Sigmoid colon (tissue), 7 donors: Measurements from ENCODE around the gene BGN. TPM values are rescaled to one million over a fixed set of nuclear protein-coding genes. Genes with fewer than 3 reads are reported as not detected.

Experiments used
- DNase-seq: peaks from one replicate; pipeline ENCODE4 v3.0.0-alpha.2; 2019
- H3K27ac ChIP-seq, 4 donors: fragments of 200-600 bp; sonication (generic); one replicate each; pipeline ENCODE4 v1.5.1; 2016 to 2019; ENCODE audit warnings: mild to moderate bottlenecking in 1 of 4
- H3K27me3 ChIP-seq, 3 donors: fragments of 200-600 bp; sonication (generic); one replicate each; pipeline ENCODE4 v1.5.1; 2019; ENCODE audit warnings: mild to moderate bottlenecking in 1 of 3
- H3K36me3 ChIP-seq, 4 donors: fragments of 200-600 bp; sonication (generic); one replicate each; pipeline ENCODE4 v1.5.1; 2016 to 2019
- H3K4me1 ChIP-seq, 4 donors: fragments of 200-600 bp; sonication (generic); one replicate each; pipeline ENCODE4 v1.5.1; 2017 to 2019
- H3K4me3 ChIP-seq, 4 donors: fragments of 200-600 bp; sonication (generic); one replicate each; pipeline ENCODE4 v1.5.1; 2017 to 2019; ENCODE audit warnings: mild to moderate bottlenecking in 2 of 4, moderate library complexity in 1 of 4
- H3K9me3 ChIP-seq, 4 donors: fragments of 200-600 bp in 3 of 4; sonication (generic) in 3 of 4; one replicate each; pipeline versions ENCODE4 v1.5.1 to v1.6.1; 2013 to 2019
- CTCF ChIP-seq, 4 experiments: fragments of 450-650 bp in 3 of 4; fragments of 200-600 bp in 1 of 4; IDR thresholded peaks; one replicate each; pipeline ENCODE4 v1.5.1; 2016 to 2019; ENCODE audit warnings: antibody characterized with exemption in 4 of 4, mild to moderate bottlenecking in 3 of 4, moderate library complexity in 2 of 4
- EP300 ChIP-seq, 4 donors: sonication (generic); formaldehyde crosslinking; IDR thresholded peaks; one replicate each; pipeline ENCODE4 v1.6.1; 2017; ENCODE audit warnings: antibody characterized with exemption in 4 of 4
- POLR2A ChIP-seq, 2 donors: fragments of 450-650 bp; IDR thresholded peaks; one replicate each; pipeline ENCODE4 v1.6.1; 2016; ENCODE audit warnings: antibody characterized with exemption in 2 of 2, mild to moderate bottlenecking in 2 of 2, moderate library complexity in 2 of 2
- POLR2AphosphoS5 ChIP-seq, 4 donors: sonication (generic); formaldehyde crosslinking; IDR thresholded peaks; one replicate each; pipeline ENCODE4 v1.6.1; 2017; ENCODE audit warnings: antibody characterized with exemption in 4 of 4
- WGBS, 2 donors: extraction: QIAGEN DNeasy Blood & Tissue Kit; methylation state at CpG; one replicate each; pipeline ENCODE4 v1.1.7; 2013; 5-methylcytosine and 5-hydroxymethylcytosine counted together
- intact Hi-C: fragments of 100-400 bp; cut with DNase I; formaldehyde crosslinking; loops from one replicate; pipeline ENCODE4 v1.15.1; 2023
- polyA plus RNA-seq, 3 donors: library from polyadenylated mRNA; stranded (reverse); fragments of 200-250 nt; gene quantifications; one replicate each; pipeline ENCODE4 v1.2.3, GENCODE V29; 2013
- total RNA-seq, 4 donors: library from RNA; depleted of rRNA; stranded (reverse); fragments of >200 nt; gene quantifications; one replicate each; pipeline ENCODE4 v1.1.0, GENCODE V29; 2016
- donor health status: healthy with polysubstance abuse.
- donor health status: Bipolar disorder and iron deficiency.
- donor health status: healthy.

Gene BGN
- total and polyA plus RNA-seq, 7 donors, result 1.8 to 181 (median 9.0) TPM

DNA sequence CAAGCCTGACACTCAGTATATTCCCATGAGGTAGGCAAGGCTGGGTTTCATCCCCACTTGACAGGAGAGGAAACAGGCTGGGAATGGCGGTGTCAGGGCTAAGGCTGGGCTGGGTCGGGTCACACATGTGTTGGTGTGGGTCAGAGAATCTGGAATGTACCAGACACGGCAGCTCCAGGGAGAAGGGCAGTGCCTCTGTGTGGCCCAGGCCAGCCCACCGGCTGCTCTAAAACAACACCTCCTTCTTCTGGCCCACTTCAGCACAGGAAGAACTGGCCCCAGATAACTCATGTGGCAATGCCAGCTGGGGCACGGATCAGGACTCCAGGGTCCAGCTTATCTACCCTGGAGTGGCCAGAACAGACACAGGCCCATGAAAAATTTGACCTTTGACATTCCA is 30.7 kb upstream of the BGN start:
- WGBS, 2 donors, result 92 to 95% methylated on average over 5 of the region's 5 CpGs

GRCh38 chrX:153465691-153466380 is 28.9 kb upstream of the BGN start:
- Histone ChIP-seq H3K9me3 (no peaks in the 10 kb centered on the region), H3K36me3 (no peaks in the 10 kb centered on the region), H3K4me3 (no peak overlapping the region), H3K4me1 (peaks cover 0 to 13% (median 11%) of the 10 kb centered on the region in 4 donors), H3K27ac (no peak overlapping the region), H3K27me3 (peaks cover 0 to 2% (median 0%) of the 10 kb centered on the region in 3 donors)
- 91 to 93% methylated on average over 19 of the region's 19 CpGs for WGBS, 2 donors
- intact Hi-C loops, result no loop called here
- TF ChIP-seq EP300 (IDR thresholded peaks at IDR 0.05), result no peak
- no peak for TF ChIP-seq POLR2AphosphoS5 (IDR thresholded peaks at IDR 0.05)
- no peak for TF ChIP-seq POLR2A (IDR thresholded peaks at IDR 0.05)
- no peak for TF ChIP-seq CTCF (IDR thresholded peaks at IDR 0.05)
- no peak for DNase-seq

More for the DNA sequence above, 30.7 kb upstream of the BGN start:
- intact Hi-C loops, result no loop called here
- Histone ChIP-seq H3K27me3 (no peaks in the 10 kb centered on the region), H3K4me1 (peaks cover 0 to 6% (median 3%) of the 10 kb centered on the region in 4 donors), H3K9me3 (no peaks in the 10 kb centered on the region), H3K4me3 (no peak overlapping the region), H3K36me3 (peaks cover 0 to 2% (median 0%) of the 10 kb centered on the region in 4 donors), H3K27ac (no peak overlapping the region)
- TF ChIP-seq EP300 (IDR thresholded peaks at IDR 0.05) (no peak), POLR2A (IDR thresholded peaks at IDR 0.05) (no peak), CTCF (IDR thresholded peaks at IDR 0.05) (no peak), POLR2AphosphoS5 (IDR thresholded peaks at IDR 0.05) (no peak)
- no peak for DNase-seq

DNA sequence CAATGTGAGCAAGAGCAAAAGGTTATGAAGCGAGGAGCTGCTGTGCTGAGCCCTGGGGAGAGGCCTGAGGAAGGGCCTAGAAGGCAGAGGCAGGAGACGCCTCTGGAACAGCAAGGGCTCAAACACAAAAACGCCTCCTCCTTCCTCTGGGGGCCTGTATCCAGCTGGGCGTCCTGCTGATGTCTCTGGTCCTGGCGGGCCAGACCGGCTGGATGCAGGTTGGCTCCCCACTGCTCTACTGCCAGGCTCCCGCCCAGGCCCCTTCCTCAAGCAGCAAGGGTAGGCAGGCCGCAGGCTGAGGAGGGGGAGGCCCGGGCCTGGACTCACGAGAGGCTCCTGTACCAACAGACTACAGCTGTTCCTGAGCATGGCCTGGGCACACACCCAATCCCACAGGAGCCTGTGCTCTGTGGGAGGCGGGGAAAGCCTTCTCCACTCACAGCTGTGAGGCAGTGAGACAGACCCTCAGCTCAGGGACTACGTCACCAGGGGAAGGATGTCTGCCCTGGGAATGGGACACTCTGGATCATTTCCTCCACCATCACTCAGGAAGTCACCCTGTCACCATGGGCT is 26.7 kb upstream of the BGN start:
- H3K4me3 ChIP-seq, result no peak overlapping the region
- peak; percentile 84 for DNase-seq
- H3K9me3 ChIP-seq, result no peaks in the 10 kb centered on the region
- intact Hi-C loops, result no loop called here
- H3K4me1 ChIP-seq, result peaks cover 0 to 13% (median 11%) of the 10 kb centered on the region in 4 donors
- H3K27me3 ChIP-seq, result peaks cover 0 to 2% (median 0%) of the 10 kb centered on the region in 3 donors
- 88 to 91% methylated on average over 12 of the region's 12 CpGs for WGBS, 2 donors
- TF ChIP-seq CTCF (IDR thresholded peaks at IDR 0.05) (no peak), POLR2AphosphoS5 (IDR thresholded peaks at IDR 0.05) (no peak), POLR2A (IDR thresholded peaks at IDR 0.05) (no peak), EP300 (IDR thresholded peaks at IDR 0.05) (no peak)
- no peaks in the 10 kb centered on the region for H3K36me3 ChIP-seq
- no peak overlapping the region for H3K27ac ChIP-seq

DNA sequence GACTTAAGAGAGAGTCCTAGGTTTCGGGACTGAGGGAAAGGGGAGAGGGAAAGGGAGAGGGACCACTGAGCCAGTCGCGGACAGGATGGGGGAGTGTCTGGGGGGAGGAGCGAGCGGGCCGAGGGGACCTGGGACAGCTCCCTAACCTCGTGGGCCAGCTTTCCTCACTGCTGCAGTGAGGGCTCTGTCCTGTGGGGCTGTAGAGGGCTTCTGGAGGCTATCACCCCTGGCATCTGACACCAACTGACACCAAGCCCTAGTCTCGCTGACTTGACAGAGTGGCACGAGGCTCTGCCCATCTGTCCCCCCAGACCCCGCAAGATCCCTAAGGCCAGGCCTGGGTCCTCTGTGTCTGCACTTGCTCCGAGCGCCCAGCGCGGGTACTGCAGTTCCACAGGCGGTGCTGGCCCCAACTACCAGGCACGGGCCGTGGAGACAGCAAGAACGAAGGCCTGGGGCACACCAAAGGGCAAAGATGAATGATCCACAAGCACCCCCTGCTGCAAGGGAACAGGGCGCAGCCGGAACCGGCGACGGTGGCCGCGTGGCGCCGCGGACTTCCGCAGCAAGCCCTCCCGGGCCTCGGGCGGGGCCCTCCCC is 24.9 kb upstream of the BGN start:
- no peaks in the 10 kb centered on the region for H3K36me3 ChIP-seq
- peaks cover 0 to 2% (median 0%) of the 10 kb centered on the region in 3 donors for H3K27me3 ChIP-seq
- peak overlapping the region; percentile 41 to 70 (median 62) for H3K4me3 ChIP-seq
- peaks cover 0 to 15% (median 11%) of the 10 kb centered on the region in 4 donors for H3K4me1 ChIP-seq
- TF ChIP-seq POLR2A (IDR thresholded peaks at IDR 0.05), result no peak
- peak in 1 of 4 experiments; percentile 23 for TF ChIP-seq CTCF (IDR thresholded peaks at IDR 0.05)
- no peaks in the 10 kb centered on the region for H3K9me3 ChIP-seq
- intact Hi-C loops, result loop anchor here (5.0 to 10.0 kb wide), 2 partner anchors 135 to 528 kb away; partner anchors contain the start of gene ZNF275
- peak overlapping the region; percentile 70 to 86 (median 72) for H3K27ac ChIP-seq
- 0% methylated on average over 32 of the region's 32 CpGs for WGBS, 2 donors
- DNase-seq, result no peak
